ENCODE results near the gene ZNF678.

DNA sequence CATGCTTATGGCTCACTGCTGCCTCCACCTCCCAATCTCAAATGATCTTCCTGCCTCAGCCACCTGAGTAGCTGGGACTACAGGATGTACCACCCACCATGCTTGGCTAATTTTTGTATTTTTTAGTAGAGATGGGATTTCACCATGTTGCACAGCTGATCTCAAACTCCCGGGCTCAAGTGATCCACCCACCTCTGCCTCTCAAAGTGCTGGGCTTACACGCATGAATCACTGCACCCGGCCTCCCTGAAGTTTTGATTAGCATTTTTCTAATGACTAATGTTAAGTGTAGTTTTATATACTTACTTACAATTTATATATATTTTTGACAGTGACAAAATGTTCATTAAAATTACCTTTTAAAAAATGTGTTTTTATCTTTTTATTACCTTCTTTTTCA, 41.1 kb downstream of the ZNF678 start:
- TF ChIP-seq PPARA (CRISPR knock-in tag; IDR thresholded peaks at IDR 0.05; ENCODE audit: borderline replicate concordance) (no peak), ZFP30 (CRISPR knock-in tag; IDR thresholded peaks at IDR 0.05) (no peak), TOX (CRISPR knock-in tag; IDR thresholded peaks at IDR 0.05; ENCODE audit: borderline replicate concordance) (no peak), ZNF70 (CRISPR knock-in tag; IDR thresholded peaks at IDR 0.05) (no peak), ISL1 (CRISPR knock-in tag; IDR thresholded peaks at IDR 0.05) (no peak), BACH2 (CRISPR knock-in tag; IDR thresholded peaks at IDR 0.05; ENCODE audit: borderline replicate concordance) (no peak), ZNF565 (CRISPR knock-in tag; conservative IDR thresholded peaks at IDR 0.05; ENCODE audit: low read depth) (no peak), RARB (CRISPR knock-in tag; IDR thresholded peaks at IDR 0.05) (no peak), GLIS3 (CRISPR knock-in tag; IDR thresholded peaks at IDR 0.05) (no peak), TCF4 (CRISPR knock-in tag; IDR thresholded peaks at IDR 0.05; ENCODE audit: borderline replicate concordance) (no peak), ESRRG (CRISPR knock-in tag; IDR thresholded peaks at IDR 0.05) (no peak)
- TF ChIP-seq, protein P1, sequence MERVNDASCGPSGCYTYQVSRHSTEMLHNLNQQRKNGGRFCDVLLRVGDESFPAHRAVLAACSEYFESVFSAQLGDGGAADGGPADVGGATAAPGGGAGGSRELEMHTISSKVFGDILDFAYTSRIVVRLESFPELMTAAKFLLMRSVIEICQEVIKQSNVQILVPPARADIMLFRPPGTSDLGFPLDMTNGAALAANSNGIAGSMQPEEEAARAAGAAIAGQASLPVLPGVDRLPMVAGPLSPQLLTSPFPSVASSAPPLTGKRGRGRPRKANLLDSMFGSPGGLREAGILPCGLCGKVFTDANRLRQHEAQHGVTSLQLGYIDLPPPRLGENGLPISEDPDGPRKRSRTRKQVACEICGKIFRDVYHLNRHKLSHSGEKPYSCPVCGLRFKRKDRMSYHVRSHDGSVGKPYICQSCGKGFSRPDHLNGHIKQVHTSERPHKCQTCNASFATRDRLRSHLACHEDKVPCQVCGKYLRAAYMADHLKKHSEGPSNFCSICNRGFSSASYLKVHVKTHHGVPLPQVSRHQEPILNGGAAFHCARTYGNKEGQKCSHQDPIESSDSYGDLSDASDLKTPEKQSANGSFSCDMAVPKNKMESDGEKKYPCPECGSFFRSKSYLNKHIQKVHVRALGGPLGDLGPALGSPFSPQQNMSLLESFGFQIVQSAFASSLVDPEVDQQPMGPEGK (CRISPR knock-in tag; IDR thresholded peaks at IDR 0.05; ENCODE audit: borderline replicate concordance): no peak
- TF ChIP-seq, protein P2, sequence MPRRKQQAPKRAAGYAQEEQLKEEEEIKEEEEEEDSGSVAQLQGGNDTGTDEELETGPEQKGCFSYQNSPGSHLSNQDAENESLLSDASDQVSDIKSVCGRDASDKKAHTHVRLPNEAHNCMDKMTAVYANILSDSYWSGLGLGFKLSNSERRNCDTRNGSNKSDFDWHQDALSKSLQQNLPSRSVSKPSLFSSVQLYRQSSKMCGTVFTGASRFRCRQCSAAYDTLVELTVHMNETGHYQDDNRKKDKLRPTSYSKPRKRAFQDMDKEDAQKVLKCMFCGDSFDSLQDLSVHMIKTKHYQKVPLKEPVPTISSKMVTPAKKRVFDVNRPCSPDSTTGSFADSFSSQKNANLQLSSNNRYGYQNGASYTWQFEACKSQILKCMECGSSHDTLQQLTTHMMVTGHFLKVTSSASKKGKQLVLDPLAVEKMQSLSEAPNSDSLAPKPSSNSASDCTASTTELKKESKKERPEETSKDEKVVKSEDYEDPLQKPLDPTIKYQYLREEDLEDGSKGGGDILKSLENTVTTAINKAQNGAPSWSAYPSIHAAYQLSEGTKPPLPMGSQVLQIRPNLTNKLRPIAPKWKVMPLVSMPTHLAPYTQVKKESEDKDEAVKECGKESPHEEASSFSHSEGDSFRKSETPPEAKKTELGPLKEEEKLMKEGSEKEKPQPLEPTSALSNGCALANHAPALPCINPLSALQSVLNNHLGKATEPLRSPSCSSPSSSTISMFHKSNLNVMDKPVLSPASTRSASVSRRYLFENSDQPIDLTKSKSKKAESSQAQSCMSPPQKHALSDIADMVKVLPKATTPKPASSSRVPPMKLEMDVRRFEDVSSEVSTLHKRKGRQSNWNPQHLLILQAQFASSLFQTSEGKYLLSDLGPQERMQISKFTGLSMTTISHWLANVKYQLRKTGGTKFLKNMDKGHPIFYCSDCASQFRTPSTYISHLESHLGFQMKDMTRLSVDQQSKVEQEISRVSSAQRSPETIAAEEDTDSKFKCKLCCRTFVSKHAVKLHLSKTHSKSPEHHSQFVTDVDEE (CRISPR knock-in tag; IDR thresholded peaks at IDR 0.05): no peak
- TF ChIP-seq, protein P3, sequence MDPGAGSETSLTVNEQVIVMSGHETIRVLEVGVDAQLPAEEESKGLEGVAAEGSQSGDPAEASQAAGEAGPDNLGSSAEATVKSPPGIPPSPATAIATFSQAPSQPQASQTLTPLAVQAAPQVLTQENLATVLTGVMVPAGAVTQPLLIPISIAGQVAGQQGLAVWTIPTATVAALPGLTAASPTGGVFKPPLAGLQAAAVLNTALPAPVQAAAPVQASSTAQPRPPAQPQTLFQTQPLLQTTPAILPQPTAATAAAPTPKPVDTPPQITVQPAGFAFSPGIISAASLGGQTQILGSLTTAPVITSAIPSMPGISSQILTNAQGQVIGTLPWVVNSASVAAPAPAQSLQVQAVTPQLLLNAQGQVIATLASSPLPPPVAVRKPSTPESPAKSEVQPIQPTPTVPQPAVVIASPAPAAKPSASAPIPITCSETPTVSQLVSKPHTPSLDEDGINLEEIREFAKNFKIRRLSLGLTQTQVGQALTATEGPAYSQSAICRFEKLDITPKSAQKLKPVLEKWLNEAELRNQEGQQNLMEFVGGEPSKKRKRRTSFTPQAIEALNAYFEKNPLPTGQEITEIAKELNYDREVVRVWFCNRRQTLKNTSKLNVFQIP (CRISPR knock-in tag; IDR thresholded peaks at IDR 0.05; ENCODE audit: borderline replicate concordance, low read depth): no peak
